GM10266 (cell line): ENCODE data around the gene CD37.
A peak's percentile ranks its signal among the peaks of the same experiment; 100 is the strongest.
"Not testable (repeated sequence)": the region's sequence is repeated elsewhere in the genome, so short reads cannot be mapped to it uniquely, and the experiment has no call there.

Experiments used
- DNase-seq: peaks from one replicate; pipeline ENCODE4 v3.0.0; 2012; ENCODE audit errors: extremely low spot score
- CTCF ChIP-seq: IDR thresholded peaks from 2 replicates; pipeline ENCODE4 v1.5.1; 2012; ENCODE audit warnings: mild to moderate bottlenecking, low read depth; ENCODE audit not compliant: control insufficient read depth, insufficient read depth; ENCODE audit errors: missing control alignments

The CD37 gene

GRCh38 chr19:49363268-49364082 lies 28.3 kb downstream of the CD37 start, which contains the start of gene DKKL1:
Gene DKKL1, plus strand, starts transcription at chr19:49363877. Its CDS starts 122 bp downstream, at chr19:49363999.
- peak; percentile 96 for DNase-seq
- no peak for TF ChIP-seq CTCF

GRCh38 chr19:49364083-49364737 lies 29.0 kb downstream of the CD37 start:
- DNase-seq: no peak
- no peak for TF ChIP-seq CTCF

DNA sequence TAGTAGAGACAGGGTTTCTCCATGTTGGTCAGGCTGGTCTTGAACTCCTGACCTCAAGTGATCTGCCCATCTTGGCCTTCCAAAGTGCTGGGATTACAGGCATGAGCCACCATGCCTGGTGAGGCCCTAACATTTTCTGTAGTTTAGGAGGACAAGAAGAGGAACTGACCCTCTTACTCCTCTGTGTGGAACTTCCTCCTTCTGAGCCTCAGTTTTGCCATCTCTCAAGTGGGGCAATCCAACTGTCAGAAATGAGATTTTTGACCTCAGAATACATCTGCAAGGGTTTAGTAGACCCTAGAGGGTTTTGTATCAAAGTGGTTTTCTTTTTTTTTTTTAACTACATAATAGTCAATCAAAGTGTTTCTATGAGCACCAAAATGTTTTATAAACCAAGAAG lies 30.9 kb downstream of the CD37 start:
- DNase-seq: no peak
- TF ChIP-seq CTCF: no peak

DNA sequence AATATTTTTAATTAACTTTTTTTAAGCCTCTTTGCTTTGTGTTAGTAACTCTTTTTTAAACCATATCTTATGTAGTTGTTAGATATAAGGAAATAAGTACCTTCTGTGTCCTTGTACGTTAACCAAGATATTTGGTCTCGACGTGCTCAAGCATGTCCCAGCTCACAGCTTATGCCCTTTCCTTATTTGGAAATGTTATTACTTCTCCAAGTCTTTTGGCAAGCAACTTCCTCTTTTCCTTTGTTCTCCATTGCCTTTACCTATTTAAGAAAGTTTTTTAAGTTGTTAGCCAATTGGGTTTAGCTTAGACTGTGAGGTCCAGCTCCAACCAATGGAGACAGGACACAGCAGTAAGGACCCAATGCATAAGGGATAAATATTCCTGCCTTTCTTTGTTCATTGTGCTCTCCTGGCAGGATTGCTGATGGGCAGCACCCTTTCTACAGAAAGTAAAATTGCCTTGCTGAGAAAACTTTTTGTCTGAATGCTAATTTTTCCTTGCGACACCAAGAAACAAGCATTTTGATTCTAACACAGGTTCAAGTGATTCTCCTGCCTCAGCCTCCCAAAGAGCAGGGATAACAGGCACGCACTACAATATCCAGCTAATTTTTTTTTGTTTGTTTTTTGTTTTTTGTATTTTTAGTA lies 33.6 kb downstream of the CD37 start:
- no peak for DNase-seq
- no peak for TF ChIP-seq CTCF

DNA sequence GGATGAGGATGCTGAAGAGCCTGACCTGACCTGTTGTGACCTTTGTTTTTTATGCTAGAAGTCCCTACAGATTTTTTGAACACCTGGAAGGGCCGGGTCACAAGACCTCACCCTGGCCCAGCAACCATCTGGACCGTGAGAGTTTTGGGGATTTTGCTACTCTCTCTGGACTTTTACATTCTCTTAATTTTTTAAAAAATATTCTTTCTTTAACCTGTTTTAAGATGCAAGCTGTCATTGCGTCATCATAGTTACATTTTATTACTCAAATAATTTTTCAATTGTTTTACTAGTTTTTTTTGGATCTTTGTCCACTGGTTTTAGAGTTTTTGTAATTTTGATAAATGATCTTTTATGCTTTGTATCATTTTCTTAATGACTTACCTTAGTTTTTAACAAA lies 36.0 kb downstream of the CD37 start:
- TF ChIP-seq CTCF: no peak
- no peak for DNase-seq

DNA sequence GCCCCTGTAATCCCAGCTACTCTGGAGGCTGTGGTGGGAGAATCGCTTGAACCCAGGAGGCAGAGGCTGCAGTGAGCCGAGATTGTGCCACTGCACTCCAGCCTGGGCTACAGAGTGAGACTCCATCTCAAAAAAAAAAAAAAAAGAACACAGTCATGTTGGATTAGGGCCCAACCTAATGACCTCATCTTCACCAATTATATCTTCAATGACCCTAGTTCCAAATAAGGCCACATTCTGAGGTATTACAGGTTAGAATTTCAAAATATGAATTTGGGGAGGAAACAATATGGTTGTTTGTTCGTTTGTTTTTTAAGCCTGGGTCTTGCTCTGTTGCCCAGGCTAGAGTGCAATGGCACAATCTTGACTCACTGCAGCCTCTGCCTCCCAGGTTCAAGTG lies 38.0 kb downstream of the CD37 start:
- DNase-seq: not testable (repeated sequence)

- TF ChIP-seq CTCF: no peak
These were observed 39.6 kb downstream of the CD37 start for GRCh38 chr19:49374665-49375434.

More at GRCh38 chr19:49374665-49375434, 39.6 kb downstream of the CD37 start:
- no peak for DNase-seq
